IMR-90 (cell line): ENCODE data around the gene CNOT2. TPM values are rescaled to one million over a fixed set of nuclear protein-coding genes. Genes with fewer than 3 reads are reported as not detected.
A peak's percentile ranks its signal among the peaks of the same experiment; 100 is the strongest.

ENCODE experiments used
- ATAC-seq: fragments of 200-7000 bp; cut with Tn5 transposase; 2 replicates; pipeline ENCODE4 v1.9.1; 2020; ENCODE audit warnings: low read depth, mild to moderate bottlenecking, moderate library complexity
- BruUV-seq: library from RNA; stranded (reverse); fragments of 400-500 nt; replicated peaks from 2 replicates; lab custom pipeline; 2021; lab: Mats Ljungman, UMichigan
- CTCF ChIA-PET: fragments of 300-600 bp; formaldehyde crosslinking; extraction: SDS; loops from one replicate; lab custom pipeline; 2021; ENCODE audit warnings: antibody characterized with exemption; lab: Yijun Ruan, JAX
- POLR2A ChIA-PET: fragments of 300-600 bp; sonication (Branson Sonifier 250); formaldehyde crosslinking; loops from one replicate; lab custom pipeline; 2022; ENCODE audit warnings: antibody characterized with exemption; ENCODE audit not compliant: unreplicated experiment; lab: Charles Lee
- DNase-seq: peaks from one replicate; pipeline ENCODE4 v3.0.0; 2013
- H2AFZ ChIP-seq: replicated peaks from 2 replicates; pipeline ENCODE3; 2013; ENCODE audit warnings: low read length, mild to moderate bottlenecking; ENCODE audit not compliant: poor library complexity
- H2AK5ac ChIP-seq: 2 replicates; pipeline ENCODE4 v1.6.1; 2013; ENCODE audit warnings: low read depth, low read length, inconsistent platforms
- H2AK9ac ChIP-seq: replicated peaks from 2 replicates; pipeline ENCODE3; 2013; ENCODE audit warnings: mild to moderate bottlenecking, low read depth, low read length, moderate library complexity; ENCODE audit not compliant: poor library complexity
- H2BK120ac ChIP-seq: 2 replicates; pipeline ENCODE4 v1.6.1; 2013; ENCODE audit warnings: low read depth, low read length, inconsistent platforms
- H2BK15ac ChIP-seq: 3 replicates; pipeline ENCODE4 v1.6.1; 2013; ENCODE audit warnings: low read depth, low read length, inconsistent platforms
- H2BK20ac ChIP-seq: 2 replicates; pipeline ENCODE4 v1.6.1; 2013; ENCODE audit warnings: low read depth, mild to moderate bottlenecking, inconsistent platforms, low read length, moderate library complexity
- H2BK5ac ChIP-seq: 2 replicates; pipeline ENCODE4 v1.6.1; 2013; ENCODE audit warnings: mild to moderate bottlenecking, low read depth, low read length, inconsistent platforms; ENCODE audit not compliant: poor library complexity, severe bottlenecking
- H3K14ac ChIP-seq: replicated peaks from 2 replicates; pipeline ENCODE4 v1.6.1; 2013; ENCODE audit warnings: low read depth, low read length, inconsistent platforms
- H3K18ac ChIP-seq: 2 replicates; pipeline ENCODE4 v1.6.1; 2013; ENCODE audit warnings: low read depth, low read length, control low read depth
- H3K23ac ChIP-seq: 2 replicates; pipeline ENCODE4 v1.6.1; 2013; ENCODE audit warnings: low read depth, low read length, inconsistent platforms
- H3K27ac ChIP-seq: 2 replicates; pipeline ENCODE4 v1.5.1; 2013; ENCODE audit warnings: mild to moderate bottlenecking, control low read depth, low read length; ENCODE audit not compliant: insufficient read depth
- H3K27me3 ChIP-seq: 2 replicates; pipeline ENCODE4 v1.6.1; 2013; ENCODE audit warnings: low read length; ENCODE audit not compliant: control insufficient read depth, insufficient read depth
- H3K36me3 ChIP-seq: 2 replicates; pipeline ENCODE4 v1.6.1; 2013; ENCODE audit warnings: low read length, mixed read lengths; ENCODE audit not compliant: control insufficient read depth, insufficient read depth
- H3K4ac ChIP-seq: 2 replicates; pipeline ENCODE4 v1.6.1; 2013; ENCODE audit warnings: low read depth, low read length, inconsistent platforms
- H3K4me1 ChIP-seq: 2 replicates; pipeline ENCODE4 v1.6.1; 2013; ENCODE audit warnings: low read length, mixed read lengths; ENCODE audit not compliant: control insufficient read depth, insufficient read depth
- H3K4me2 ChIP-seq: 2 replicates; pipeline ENCODE4 v1.6.1; 2013; ENCODE audit warnings: low read depth, mild to moderate bottlenecking, control low read depth, low read length, moderate library complexity
- H3K4me3 ChIP-seq: 2 replicates; pipeline ENCODE4 v1.5.1; 2013; ENCODE audit warnings: low read depth, mild to moderate bottlenecking, control low read depth, low read length, moderate library complexity; ENCODE audit not compliant: insufficient read depth
- H3K56ac ChIP-seq: 2 replicates; pipeline ENCODE4 v1.6.1; 2013; ENCODE audit warnings: low read length, inconsistent platforms; ENCODE audit not compliant: insufficient read depth; ENCODE audit errors: extremely low read depth
- H3K79me1 ChIP-seq, 2 experiments: 2 replicates each; pipeline ENCODE4 v1.6.1; 2013; ENCODE audit warnings: low read length in 2 of 2, inconsistent platforms in 1 of 2, low read depth in 1 of 2
- H3K9ac ChIP-seq: 2 replicates; pipeline ENCODE4 v1.6.1; 2013; ENCODE audit warnings: low read depth, low read length, control low read depth
- H3K9me1 ChIP-seq: 2 replicates; pipeline ENCODE4 v1.6.1; 2013; ENCODE audit warnings: low read length, inconsistent platforms; ENCODE audit not compliant: insufficient read depth
- H3K9me3 ChIP-seq: 2 replicates; pipeline ENCODE4 v1.6.1; 2013; ENCODE audit warnings: low read length; ENCODE audit not compliant: control insufficient read depth, insufficient read depth
- H4K20me1 ChIP-seq: 2 replicates; pipeline ENCODE4 v1.6.1; 2013; ENCODE audit warnings: low read length, inconsistent platforms; ENCODE audit not compliant: insufficient read depth
- H4K5ac ChIP-seq: 2 replicates; pipeline ENCODE4 v1.6.1; 2013; ENCODE audit warnings: mild to moderate bottlenecking, low read depth, low read length, control low read depth
- H4K8ac ChIP-seq, 2 experiments: 2 replicates each; pipeline ENCODE4 v1.6.1; 2013; ENCODE audit warnings: low read depth in 2 of 2, low read length in 2 of 2, control low read depth in 1 of 2, inconsistent platforms in 1 of 2
- H4K91ac ChIP-seq: 2 replicates; pipeline ENCODE4 v1.6.1; 2013; ENCODE audit warnings: low read depth, low read length, inconsistent platforms; ENCODE audit not compliant: insufficient read depth
- CEBPB ChIP-seq: IDR thresholded peaks from 2 replicates; pipeline ENCODE4 v1.6.1; 2012; ENCODE audit warnings: low read depth, low read length, improper control_type of control experiment
- NFE2L2 ChIP-seq: fragments of 150-350 bp; IDR thresholded peaks from 2 replicates; pipeline ENCODE4 v1.6.1; 2016; ENCODE audit warnings: low read depth, mild to moderate bottlenecking, low read length
- whole genome bisulfite sequencing, 2 experiments: methylation state at CpG; one replicate each; pipeline versions ENCODE4 v1.1.5 to v1.1.7; 2013; ENCODE audit warnings: missing lambda C conversion rate in 2 of 2; ENCODE audit not compliant: insufficient read length in 1 of 2; ENCODE audit errors: extremely low coverage in 2 of 2; 5-methylcytosine and 5-hydroxymethylcytosine counted together
- dilution Hi-C: fragments of 300-500 bp; cut with HindIII; formaldehyde crosslinking; loops from one replicate; pipeline ENCODE4 v1.14.3; 2018; ENCODE audit warnings: low sequenced_read_pairs; ENCODE audit not compliant: unreplicated experiment
- in situ Hi-C: fragments of 300-500 bp; cut with MboI; formaldehyde crosslinking; loops from 3 replicates; pipeline ENCODE4 v1.14.3; 2019; ENCODE audit warnings: low sequenced_read_pairs, inconsistent platforms, mixed read lengths
- intact Hi-C: fragments of 100-400 bp; cut with micrococcal nuclease; formaldehyde crosslinking; loops from 2 replicates; pipeline ENCODE4 v1.10.0; 2022
- polyA plus RNA-seq, 3 experiments: library from polyadenylated mRNA; depleted of rRNA; stranded (reverse); fragments of >200 nt; gene quantifications; 2 replicates each; pipeline ENCODE4 v1.2.3, GENCODE V29; 2012; ENCODE audit warnings: low replicate concordance in 1 of 3
- total RNA-seq: library from RNA; depleted of rRNA; stranded (reverse); fragments of >200 nt; gene quantifications from 2 replicates; pipeline ENCODE4 v1.2.3, GENCODE V29; 2012

CNOT2 gene
- total and polyA plus RNA-seq, 2 of the 4 experiments (the other 2 are of a cell fraction): 63.4 to 159 TPM

GRCh38 chr12:70383484-70383883, 140.3 kb downstream of the CNOT2 start:
- ChIA-PET CTCF (no interaction called here), POLR2A (no interaction called here)
- Histone ChIP-seq H4K8ac (no peak overlapping the region), H2AK9ac (no peak overlapping the region), H2AFZ (no peak overlapping the region), H3K9me3 (no peaks in the 10 kb centered on the region), H2BK120ac (no peak overlapping the region), H3K4me2 (no peak overlapping the region), H2BK15ac (no peak overlapping the region), H4K20me1 (no peaks in the 10 kb centered on the region), H3K18ac (no peak overlapping the region), H3K9me1 (no peaks in the 10 kb centered on the region), H4K5ac (no peak overlapping the region), H3K14ac (no peak overlapping the region), H3K36me3 (no peaks in the 10 kb centered on the region), H2BK20ac (no peak overlapping the region), H3K27ac (no peak overlapping the region), H3K23ac (no peak overlapping the region), H3K56ac (no peak overlapping the region), H3K27me3 (no peaks in the 10 kb centered on the region), H4K91ac (no peak overlapping the region), H3K79me1 (no peaks in the 10 kb centered on the region), H2BK5ac (no peak overlapping the region), H3K4me1 (no peaks in the 10 kb centered on the region), H3K9ac (no peak overlapping the region), H3K4me3 (no peak overlapping the region), H2AK5ac (no peak overlapping the region), H3K4ac (no peak overlapping the region)
- peak; percentile 43; the same call in 1 of the 2 replicates for TF ChIP-seq CEBPB
- no peak for TF ChIP-seq NFE2L2
- no peak for ATAC-seq
- dilution Hi-C loops: no loop called here
- DNase-seq: peak; percentile 2
- BruUV-seq: no TSS peak
- in situ Hi-C loops: no loop called here
- WGBS, 2 experiments: no CpG with 5 or more reads among the region's 4 CpGs
- intact Hi-C loops: no loop called here
